H1 (cell line): Measurements from ENCODE around the gene NF1. TPM values are rescaled to one million over a fixed set of nuclear protein-coding genes. Genes with fewer than 3 reads are reported as not detected.

Source experiments
- CTCF ChIA-PET: fragments of 300-600 bp; sonication (Branson Sonifier 250); formaldehyde crosslinking; loops from one replicate; lab custom pipeline; 2021; ENCODE audit not compliant: partially characterized antibody; lab: Charles Lee
- POLR2A ChIA-PET: fragments of 300-600 bp; sonication (Branson Sonifier 250); formaldehyde crosslinking; loops from one replicate; lab custom pipeline; 2021; ENCODE audit warnings: inconsistent platforms; ENCODE audit not compliant: partially characterized antibody; lab: Charles Lee
- DNase-seq, 2 experiments: peaks; one replicate each; pipeline versions ENCODE4 v3.0.0 to v3.0.0-alpha.2; 2010 to 2022; ENCODE audit warnings: low spot score in 2 of 2, low read depth in 1 of 2, mixed read lengths in 1 of 2
- FAIRE-seq: peaks from 2 replicates; lab custom pipeline; 2011; peaks lifted over from hg19 to GRCh38; lab: Jason Lieb, UNC
- H2AFZ ChIP-seq: 2 replicates; pipeline ENCODE4 v1.8.1; 2012; ENCODE audit warnings: low read length, inconsistent platforms
- H2AK5ac ChIP-seq: 2 replicates; pipeline ENCODE4 v1.6.1; 2013; ENCODE audit warnings: low read depth, low read length
- H2BK120ac ChIP-seq: replicated peaks from 2 replicates; pipeline ENCODE3; 2013; ENCODE audit warnings: low read depth, low read length, inconsistent platforms
- H2BK12ac ChIP-seq: 2 replicates; pipeline ENCODE4 v1.6.1; 2013; ENCODE audit warnings: low read depth, low read length
- H2BK15ac ChIP-seq: 2 replicates; pipeline ENCODE4 v1.6.1; 2013; ENCODE audit warnings: low read length
- H2BK20ac ChIP-seq: 2 replicates; pipeline ENCODE4 v1.6.1; 2013; ENCODE audit warnings: low read length
- H2BK5ac ChIP-seq: 2 replicates; pipeline ENCODE4 v1.6.1; 2013; ENCODE audit warnings: low read depth, low read length
- H3K14ac ChIP-seq: 2 replicates; pipeline ENCODE4 v1.6.1; 2013; ENCODE audit warnings: inconsistent platforms; ENCODE audit not compliant: insufficient read length
- H3K18ac ChIP-seq: 2 replicates; pipeline ENCODE4 v1.6.1; 2013; ENCODE audit warnings: low read length; ENCODE audit errors: extremely low read depth
- H3K23ac ChIP-seq: 2 replicates; pipeline ENCODE4 v1.6.1; 2013; ENCODE audit warnings: inconsistent platforms; ENCODE audit not compliant: insufficient read length
- H3K23me2 ChIP-seq: 2 replicates; pipeline ENCODE4 v1.6.1; 2013; ENCODE audit warnings: low read depth, low read length
- H3K27ac ChIP-seq: 2 replicates; pipeline ENCODE4 v1.6.1; 2011; ENCODE audit warnings: low read depth, low read length, inconsistent platforms
- H3K27me3 ChIP-seq, 4 experiments: replicated peaks in 1 of 4; 1 replicate in 1 of 4; 2 replicates in 3 of 4; pipeline versions ENCODE4 v1.6.1 to v1.8.1; 2011 to 2013; ENCODE audit warnings: low read length in 3 of 4, mild to moderate bottlenecking in 3 of 4, inconsistent platforms in 2 of 4, mixed read lengths in 2 of 4, moderate library complexity in 1 of 4; ENCODE audit not compliant: control insufficient read depth in 3 of 4, insufficient read depth in 3 of 4; ENCODE audit errors: extremely low read depth in 1 of 4
- H3K36me3 ChIP-seq, 4 experiments: 2 replicates each; pipeline versions ENCODE4 v1.6.1 to v1.8.1; 2011 to 2013; ENCODE audit warnings: mild to moderate bottlenecking in 4 of 4, low read length in 3 of 4, moderate library complexity in 2 of 4, control low read depth in 1 of 4, inconsistent platforms in 1 of 4; ENCODE audit not compliant: insufficient read depth in 4 of 4, control insufficient read depth in 2 of 4
- H3K4ac ChIP-seq: replicated peaks from 2 replicates; pipeline ENCODE3; 2013; ENCODE audit warnings: low read length, low read depth, mixed read lengths, inconsistent platforms; ENCODE audit not compliant: insufficient read length
- H3K4me1 ChIP-seq, 4 experiments: replicated peaks in 1 of 4; 1 replicate in 1 of 4; 2 replicates in 3 of 4; pipeline versions ENCODE4 v1.6.1 to v1.8.1; 2011 to 2013; ENCODE audit warnings: low read length in 3 of 4, inconsistent platforms in 2 of 4, mixed read lengths in 1 of 4; ENCODE audit not compliant: insufficient read depth in 4 of 4, control insufficient read depth in 3 of 4
- H3K4me2 ChIP-seq, 2 experiments: 2 replicates each; pipeline versions ENCODE4 v1.6.1 to v1.8.1; 2011 to 2013; ENCODE audit warnings: low read depth in 2 of 2, low read length in 2 of 2, control low read depth in 1 of 2, inconsistent platforms in 1 of 2, mild to moderate bottlenecking in 1 of 2; ENCODE audit not compliant: insufficient read depth in 1 of 2
- H3K4me3 ChIP-seq, 4 experiments: fragments of 200-600, 300-600 bp in 1 of 4; sonication (generic), shearing (Covaris generic), sonication (Bioruptor Twin) in 1 of 4; 2 replicates each; pipeline versions ENCODE4 v1.5.1 to v1.8.1; 2011 to 2016; ENCODE audit warnings: low read length in 4 of 4, low read depth in 3 of 4, control low read depth in 2 of 4, inconsistent platforms in 2 of 4, mild to moderate bottlenecking in 2 of 4, mixed read lengths in 1 of 4, moderate library complexity in 1 of 4; ENCODE audit not compliant: insufficient read depth in 2 of 4; ENCODE audit errors: extremely low read depth in 1 of 4
- H3K56ac ChIP-seq: replicated peaks from 2 replicates; pipeline ENCODE3; 2013; ENCODE audit warnings: low read depth, mild to moderate bottlenecking, mixed read lengths, low read length, inconsistent platforms; ENCODE audit not compliant: insufficient read length
- H3K79me1 ChIP-seq: 2 replicates; pipeline ENCODE4 v1.6.1; 2013; ENCODE audit warnings: low read depth, low read length, control low read depth
- H3K79me2 ChIP-seq, 2 experiments: 2 replicates each; pipeline versions ENCODE4 v1.6.1 to v1.8.1; 2012 to 2013; ENCODE audit warnings: low read length in 2 of 2, mild to moderate bottlenecking in 2 of 2, inconsistent platforms in 1 of 2; ENCODE audit not compliant: insufficient read depth in 2 of 2, control insufficient read depth in 1 of 2
- H3K9ac ChIP-seq, 4 experiments: replicated peaks in 1 of 4; 1 replicate in 1 of 4; 2 replicates in 3 of 4; pipeline versions ENCODE4 v1.6.1 to v1.8.1; 2011 to 2013; ENCODE audit warnings: low read depth in 3 of 4, low read length in 3 of 4, control low read depth in 2 of 4, mild to moderate bottlenecking in 2 of 4, moderate library complexity in 2 of 4, inconsistent platforms in 1 of 4; ENCODE audit errors: extremely low read depth in 1 of 4
- H3K9me3 ChIP-seq, 2 experiments: 2 replicates each; pipeline versions ENCODE4 v1.6.1 to v1.8.1; 2012 to 2013; ENCODE audit warnings: mild to moderate bottlenecking in 2 of 2, moderate library complexity in 2 of 2, control low read depth in 1 of 2, inconsistent platforms in 1 of 2, low read depth in 1 of 2, low read length in 1 of 2, mixed read lengths in 1 of 2; ENCODE audit not compliant: insufficient read depth in 2 of 2
- H4K20me1 ChIP-seq, 2 experiments: replicated peaks in 1 of 2; 2 replicates each; pipeline versions ENCODE3 to v1.8.1; 2011 to 2013; ENCODE audit warnings: inconsistent platforms in 2 of 2, low read length in 2 of 2, mild to moderate bottlenecking in 1 of 2; ENCODE audit not compliant: insufficient read depth in 2 of 2, control insufficient read depth in 1 of 2
- H4K5ac ChIP-seq: 2 replicates; pipeline ENCODE4 v1.6.1; 2013; ENCODE audit warnings: low read length, low read depth, mixed read lengths, inconsistent platforms; ENCODE audit not compliant: insufficient read length
- H4K8ac ChIP-seq: 2 replicates; pipeline ENCODE4 v1.8.0; 2013; ENCODE audit warnings: mild to moderate bottlenecking, moderate library complexity, low read length, inconsistent platforms; ENCODE audit not compliant: insufficient read depth; ENCODE audit errors: extremely low read depth
- H4K91ac ChIP-seq: replicated peaks from 2 replicates; pipeline ENCODE3; 2013; ENCODE audit warnings: low read length, mixed read lengths, inconsistent platforms; ENCODE audit not compliant: insufficient read length
- E2F6 ChIP-seq: IDR thresholded peaks from 2 replicates; pipeline ENCODE4 v1.6.1; 2012; ENCODE audit warnings: inconsistent platforms
- WGBS, 2 experiments: shearing (Covaris generic) in 1 of 2; methylation state at CpG; one replicate each; pipeline versions ENCODE4 v1.1.6 to v1.1.7; 2013 to 2015; ENCODE audit warnings: low lambda C conversion rate in 2 of 2, mixed read lengths in 2 of 2, inconsistent platforms in 1 of 2, low coverage in 1 of 2, missing lambda C conversion rate in 1 of 2; ENCODE audit not compliant: insufficient replicate concordance in 2 of 2, insufficient coverage in 1 of 2, insufficient read length in 1 of 2; ENCODE audit errors: extremely low coverage in 1 of 2, missing lambda C conversion rate in 1 of 2; 5-methylcytosine and 5-hydroxymethylcytosine counted together
- polyA plus RNA-seq, 7 experiments: library from polyadenylated mRNA; depleted of rRNA in 3 of 7; stranded (reverse) in 5 of 7; unstranded in 2 of 7; fragments of >200 nt in 5 of 7; fragments of 200-250 nt in 2 of 7; gene quantifications; 1 replicate in 5 of 7; 2 replicates in 1 of 7; 4 replicates in 1 of 7; pipeline versions ENCODE4 v1.2.1 to v1.2.3, GENCODE V29; 2011 to 2013; ENCODE audit warnings: missing spikeins in 2 of 7, mixed read lengths in 2 of 7
- total RNA-seq: library from RNA; stranded (reverse); fragmentation: NEBNext Ultra II Directional; extraction: Animal tissue kit (Norgen Biotek cat#: 25700); gene quantifications from 2 replicates; pipeline ENCODE4 v1.2.1, GENCODE V29; 2021

Gene NF1
- total and polyA plus RNA-seq, 2 of the 8 experiments (the other 6 are each of a cell fraction or from before 2014, with no cell fraction given): 19.3 to 29.6 TPM

GRCh38 chr17:31224366-31224765, 129.6 kb downstream of the NF1 start:
- Histone ChIP-seq H3K56ac (no peak overlapping the region), H3K4me2 (no peak overlapping the region), H3K36me3 (peaks cover 0 to 5% (median 0%) of the 10 kb centered on the region in 4 experiments; a peak in 3 of 8 replicates), H4K91ac (no peak overlapping the region), H4K8ac (no peak overlapping the region), H3K27ac (no peak overlapping the region), H3K4ac (no peak overlapping the region), H2BK20ac (no peak overlapping the region), H3K4me1 (no peaks in the 10 kb centered on the region), H4K5ac (no peak overlapping the region), H2BK12ac (no peak overlapping the region), H2AK5ac (no peak overlapping the region), H3K14ac (no peak overlapping the region), H3K79me1 (no peaks in the 10 kb centered on the region), H3K23ac (no peak overlapping the region), H3K27me3 (no peaks in the 10 kb centered on the region), H3K9me3 (no peaks in the 10 kb centered on the region), H2BK5ac (no peak overlapping the region), H2BK15ac (no peak overlapping the region), H3K9ac (no peak overlapping the region), H3K79me2 (no peaks in the 10 kb centered on the region), H3K18ac (no peak overlapping the region), H3K23me2 (no peaks in the 10 kb centered on the region), H4K20me1 (peaks cover 0 to 2% of the 10 kb centered on the region in 2 experiments), H2AFZ (no peak overlapping the region), H3K4me3 (no peak overlapping the region), H2BK120ac (no peak overlapping the region)
- FAIRE-seq (peak; percentile 28), DNase-seq (no peak)
- ChIA-PET POLR2A (no interaction called here), CTCF (interaction anchor here (1.7 kb wide), 1 partner anchor 227 kb away, joined by 3 read pairs; no protein-coding TSS in a partner anchor)
- 81% methylated on average over 1 of the region's 1 CpG; no CpG with 5 or more reads in 1 of the 2 experiments for WGBS, 2 experiments
- TF ChIP-seq E2F6: no peak
